ENCODE data around the gene GRIK1. TPM values are rescaled to one million over a fixed set of nuclear protein-coding genes. Genes with fewer than 3 reads are reported as not detected.

The GRIK1 gene
- total RNA-seq, 1 experiment from 2014 or later: not detected

GRCh38 chr21:29875036-29875716 lies 64.6 kb downstream of the GRIK1 start:
- Histone ChIP-seq H3K27me3 (replicated peaks; ENCODE audit: control insufficient read depth, insufficient read depth, low read length) (peaks cover 1% of the 10 kb centered on the region; the same call in 1 of the 2 replicates), H3K4me1 (no peaks in the 10 kb centered on the region), H3K9me3 (no peaks in the 10 kb centered on the region), H3K4me3 (ENCODE audit: low read depth, low read length) (no peak overlapping the region), H3K36me3 (ENCODE audit: control insufficient read depth, insufficient read depth, low read length) (no peaks in the 10 kb centered on the region)
- H3K36me3 Mint-ChIP-seq (ENCODE audit: insufficient read depth, unreplicated experiment): no peaks in the 10 kb centered on the region
- intact Hi-C loops (cut with micrococcal nuclease; ENCODE audit: unreplicated experiment): no loop called here
- no peak overlapping the region for H3K4me3 Mint-ChIP-seq (ENCODE audit: unreplicated experiment)
- H3K27me3 Mint-ChIP-seq (ENCODE audit: insufficient read depth, unreplicated experiment): peaks cover 23% of the 10 kb centered on the region
- TF ChIP-seq CTCF (IDR thresholded peaks at IDR 0.05; ENCODE audit: insufficient read depth in 1 of 2, low read depth in 1 of 2, low read length in 1 of 2, severe bottlenecking in 1 of 2, unreplicated experiment in 1 of 2): no peak
- H3K27ac Mint-ChIP-seq (ENCODE audit: unreplicated experiment): no peak overlapping the region
- DNase-seq: no peak
- BruUV-seq (replicated peaks): no TSS peak
- H3K9me3 Mint-ChIP-seq (ENCODE audit: unreplicated experiment): peaks cover 10% of the 10 kb centered on the region
- ChIA-PET CTCF (no interaction called here), POLR2A (no interaction called here)
- no peaks in the 10 kb centered on the region for H3K4me1 Mint-ChIP-seq (ENCODE audit: low read depth, unreplicated experiment)

- Mint-ChIP-seq H3K4me1 (ENCODE audit: low read depth, unreplicated experiment) (no peaks in the 10 kb centered on the region), H3K27me3 (ENCODE audit: insufficient read depth, unreplicated experiment) (peaks cover 22% of the 10 kb centered on the region), H3K36me3 (ENCODE audit: insufficient read depth, unreplicated experiment) (no peaks in the 10 kb centered on the region), H3K9me3 (ENCODE audit: unreplicated experiment) (peaks cover 10% of the 10 kb centered on the region), H3K4me3 (ENCODE audit: unreplicated experiment) (no peak overlapping the region), H3K27ac (ENCODE audit: unreplicated experiment) (no peak overlapping the region)
- Histone ChIP-seq H3K36me3 (ENCODE audit: control insufficient read depth, insufficient read depth, low read length) (no peaks in the 10 kb centered on the region), H3K9me3 (no peaks in the 10 kb centered on the region), H3K4me3 (ENCODE audit: low read depth, low read length) (no peak overlapping the region), H3K4me1 (no peaks in the 10 kb centered on the region), H3K27me3 (replicated peaks; ENCODE audit: control insufficient read depth, insufficient read depth, low read length) (peaks cover 1% of the 10 kb centered on the region; the same call in 1 of the 2 replicates)
- no TSS peak for BruUV-seq (replicated peaks)
- ChIA-PET CTCF (no interaction called here), POLR2A (no interaction called here)
- intact Hi-C loops (cut with micrococcal nuclease; ENCODE audit: unreplicated experiment): no loop called here
- no peak for TF ChIP-seq CTCF (IDR thresholded peaks at IDR 0.05; ENCODE audit: insufficient read depth in 1 of 2, low read depth in 1 of 2, low read length in 1 of 2, severe bottlenecking in 1 of 2, unreplicated experiment in 1 of 2)
- DNase-seq: no peak
These were observed 65.9 kb downstream of the GRIK1 start for GRCh38 chr21:29873908-29874307.

- intact Hi-C loops (cut with micrococcal nuclease; ENCODE audit: unreplicated experiment): no loop called here
- no peaks in the 10 kb centered on the region for H3K4me1 ChIP-seq
- peaks cover 23% of the 10 kb centered on the region for H3K27me3 Mint-ChIP-seq (ENCODE audit: insufficient read depth, unreplicated experiment)
- POLR2A ChIA-PET: no interaction called here
- no peak for DNase-seq
- H3K4me1 Mint-ChIP-seq (ENCODE audit: low read depth, unreplicated experiment): no peaks in the 10 kb centered on the region
- no peaks in the 10 kb centered on the region for H3K36me3 Mint-ChIP-seq (ENCODE audit: insufficient read depth, unreplicated experiment)
- H3K9me3 ChIP-seq: no peaks in the 10 kb centered on the region
- H3K4me3 ChIP-seq (ENCODE audit: low read depth, low read length): no peak overlapping the region
- H3K4me3 Mint-ChIP-seq (ENCODE audit: unreplicated experiment): no peak overlapping the region
- no peaks in the 10 kb centered on the region for H3K36me3 ChIP-seq (ENCODE audit: control insufficient read depth, insufficient read depth, low read length)
- CTCF ChIA-PET: no interaction called here
- no peak for TF ChIP-seq CTCF (IDR thresholded peaks at IDR 0.05; ENCODE audit: insufficient read depth in 1 of 2, low read depth in 1 of 2, low read length in 1 of 2, severe bottlenecking in 1 of 2, unreplicated experiment in 1 of 2)
- no peaks in the 10 kb centered on the region for H3K9me3 Mint-ChIP-seq (ENCODE audit: unreplicated experiment)
- H3K27ac Mint-ChIP-seq (ENCODE audit: unreplicated experiment): no peak overlapping the region
- peaks cover 1% of the 10 kb centered on the region; the same call in 1 of the 2 replicates for H3K27me3 ChIP-seq (replicated peaks; ENCODE audit: control insufficient read depth, insufficient read depth, low read length)
- no TSS peak for BruUV-seq (replicated peaks)
These were observed 69.0 kb downstream of the GRIK1 start for GRCh38 chr21:29870814-29871213.

Measured in Caco-2 (cell line).